Activated CD4-positive, CD25-positive, alpha-beta regulatory T cell treated with anti-CD3 and anti-CD28 coated beads, Interleukin-2, amount 50 U/mL, for 72 hours (primary cell): ENCODE measurements around the gene TMEM143.

Source experiments
- DNase-seq: peaks from one replicate; pipeline ENCODE4 v3.0.0; 2021

The TMEM143 gene

GRCh38 chr19:48354332-48354992 lies 9.3 kb downstream of the TMEM143 start:
- DNase-seq, result no peak

GRCh38 chr19:48353677-48354076 lies 10.1 kb downstream of the TMEM143 start:
- DNase-seq, result no peak

- peak; percentile 88 for DNase-seq
Measured at GRCh38 chr19:48351341-48351752, 12.4 kb downstream of the TMEM143 start.

DNA sequence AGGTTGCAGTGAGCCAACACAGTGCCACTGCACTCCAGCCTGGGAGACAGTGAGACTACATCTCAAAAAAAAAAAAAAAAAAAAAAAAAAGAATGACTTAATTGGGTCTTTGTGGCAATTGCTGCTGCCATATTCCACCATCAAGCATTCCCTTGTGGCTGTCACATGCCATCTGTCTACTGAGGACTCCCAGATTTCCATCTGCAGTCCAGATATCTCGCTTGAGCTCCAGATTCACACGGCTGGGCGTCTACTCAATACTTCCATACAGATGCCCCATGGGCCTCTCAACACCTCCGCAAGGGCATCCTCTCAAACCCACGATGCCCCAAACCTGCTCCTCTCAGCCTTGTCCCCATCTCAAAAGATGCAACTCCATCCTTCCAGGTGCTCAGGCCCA lies 12.9 kb downstream of the TMEM143 start:
- no peak for DNase-seq

- DNase-seq, result no peak
Measured at GRCh38 chr19:48348737-48349136, 15.0 kb downstream of the TMEM143 start.

DNA sequence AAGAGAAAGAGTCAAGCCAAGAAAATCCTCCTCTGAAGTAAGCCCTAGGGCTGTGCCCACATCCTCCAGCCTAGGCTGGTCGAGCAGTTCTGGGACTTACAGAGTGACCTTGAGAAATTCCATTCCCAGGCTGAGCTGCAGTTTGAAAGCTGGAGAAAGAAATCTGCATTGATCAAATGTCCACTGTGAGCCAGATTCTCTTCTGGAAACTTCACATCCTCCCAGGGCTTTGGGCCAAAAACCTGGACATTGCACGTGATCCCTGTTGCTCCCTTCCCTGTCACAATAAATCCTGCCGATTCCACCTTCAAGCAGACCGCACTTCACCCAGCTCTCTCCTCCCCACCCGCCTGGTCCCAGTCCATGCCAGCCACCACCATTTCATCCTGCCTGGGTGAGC lies 15.7 kb downstream of the TMEM143 start:
- DNase-seq, result no peak

DNA sequence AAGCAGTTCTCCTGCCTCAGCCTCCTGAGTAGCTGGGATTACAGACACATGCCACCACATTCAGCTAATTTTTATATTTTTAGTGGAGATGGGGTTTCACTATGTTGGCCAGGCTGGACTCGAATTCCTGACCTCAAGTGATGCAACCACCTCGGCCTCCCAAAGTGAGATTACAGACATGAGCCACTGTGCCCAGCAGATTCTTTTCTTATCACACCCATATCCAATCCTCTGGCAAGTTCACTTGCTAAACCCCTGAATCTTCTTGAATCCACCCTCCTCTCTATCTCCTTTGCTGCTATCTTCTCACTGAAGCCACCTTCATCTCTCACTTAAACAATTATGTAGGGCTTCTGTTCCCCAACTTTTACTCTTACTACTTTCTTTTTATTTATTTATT lies 17.5 kb downstream of the TMEM143 start:
- no peak for DNase-seq

DNA sequence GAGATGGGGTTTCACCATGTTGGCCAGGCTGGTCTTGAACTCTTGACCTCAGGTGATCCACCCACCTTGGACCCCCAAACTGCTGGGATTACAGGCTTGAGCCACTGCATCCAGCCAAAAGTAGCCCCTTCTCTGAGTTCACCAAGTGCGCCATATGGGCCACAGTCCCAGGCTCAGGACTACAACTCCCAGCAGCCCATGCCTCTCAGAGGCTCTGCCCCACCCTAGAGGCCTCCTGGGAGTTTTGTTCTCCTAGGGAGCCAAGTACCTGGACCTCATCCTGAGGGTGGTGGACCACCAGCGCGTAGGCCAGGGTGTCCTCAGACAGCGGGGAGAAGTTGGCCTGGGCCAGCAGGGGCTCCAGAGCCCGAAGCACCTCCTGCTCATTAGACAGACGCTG lies 18.8 kb downstream of the TMEM143 start:
- no peak for DNase-seq

DNA sequence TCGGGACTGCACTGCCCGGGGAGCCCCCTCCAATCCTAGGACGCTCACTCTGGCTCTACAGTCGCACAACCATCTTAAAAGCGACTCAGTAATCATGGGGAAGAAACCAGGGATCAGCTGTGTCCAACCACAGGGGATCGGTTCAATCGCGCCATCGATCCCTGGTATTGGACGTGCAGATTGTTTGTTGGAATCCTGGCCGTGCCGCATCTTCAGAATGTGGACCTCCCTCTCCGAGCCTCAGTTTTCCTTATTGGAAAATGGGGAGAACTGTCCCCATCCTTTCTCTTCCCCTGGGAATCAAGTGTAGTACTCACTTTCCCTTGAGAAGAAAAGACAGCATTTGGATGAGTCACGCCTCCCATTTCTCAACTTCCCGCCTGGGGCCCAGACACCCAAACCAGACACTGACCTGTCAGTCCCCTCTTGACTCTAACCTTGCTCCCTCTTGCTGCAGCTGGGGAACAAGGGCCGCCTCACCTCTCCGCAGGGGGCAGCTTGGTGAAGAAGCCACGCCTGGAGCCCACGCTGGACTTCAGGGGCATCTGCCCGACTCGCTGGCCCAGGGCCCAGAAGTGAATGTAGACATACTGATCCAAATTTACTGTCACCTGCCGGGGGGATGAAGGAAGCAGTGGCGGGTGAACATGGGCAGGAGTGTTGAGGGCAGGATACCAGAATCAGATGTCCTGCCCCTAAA lies 20.7 kb downstream of the TMEM143 start:
- no peak for DNase-seq

DNA sequence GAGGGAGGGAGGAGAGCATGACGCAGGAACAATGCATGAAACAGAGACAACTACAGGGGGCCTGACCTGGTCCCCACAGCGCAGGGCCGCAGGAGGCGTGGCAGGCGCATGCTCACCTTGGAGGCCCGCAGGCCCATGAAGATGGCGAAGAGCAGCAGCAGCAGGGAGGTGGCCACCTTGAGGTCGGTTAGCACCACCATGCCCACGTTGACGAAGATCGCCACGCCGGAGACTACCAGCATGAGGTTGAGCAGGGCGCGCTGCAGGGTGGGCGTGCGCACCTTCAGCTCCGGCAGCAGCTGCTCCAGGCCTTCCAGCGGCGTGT lies 21.4 kb downstream of the TMEM143 start:
- DNase-seq, result no peak

DNA sequence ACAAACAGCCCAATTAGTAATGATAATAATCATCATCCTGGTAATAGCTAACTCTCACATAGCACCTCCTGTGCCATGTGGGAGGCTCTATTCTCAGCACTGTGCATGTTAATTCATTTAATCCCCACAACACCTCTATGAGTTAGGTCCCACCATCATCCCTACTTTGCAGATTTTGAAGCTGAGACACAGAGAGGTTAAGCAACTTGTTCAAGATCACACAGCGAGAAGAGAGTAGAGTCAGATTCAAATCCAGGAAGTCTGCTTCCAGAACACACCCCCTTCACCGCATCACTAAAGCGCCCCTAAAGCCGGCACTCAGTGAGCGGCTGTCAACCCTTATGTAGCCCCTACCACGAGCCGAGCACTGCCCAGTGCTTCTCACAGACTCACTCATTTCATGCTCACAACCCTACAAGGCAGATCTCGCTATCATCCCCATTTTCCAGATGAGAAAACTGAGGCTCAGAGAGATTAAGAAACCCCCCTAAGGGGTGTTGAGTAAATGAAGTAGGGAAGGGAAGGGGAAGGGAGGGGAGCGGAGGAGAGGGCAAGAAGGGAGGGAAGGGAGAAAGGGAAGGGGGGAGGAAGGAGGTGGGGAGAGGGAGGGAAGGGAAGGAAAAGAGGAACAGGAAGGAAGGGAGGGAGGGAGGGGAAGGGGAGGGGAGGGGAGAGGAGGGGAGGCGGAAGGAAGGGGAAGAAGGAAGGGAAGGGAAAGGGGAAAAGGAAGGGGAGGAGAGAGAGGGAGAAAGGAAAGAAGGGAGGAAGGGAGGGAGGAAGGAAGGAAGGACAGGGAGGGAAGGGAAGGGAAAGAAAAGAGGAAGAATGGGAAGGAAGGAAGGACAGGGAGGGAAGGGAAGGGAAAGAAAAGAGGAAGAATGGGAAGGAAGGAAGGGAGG lies 22.0 kb downstream of the TMEM143 start:
- no peak for DNase-seq

GRCh38 chr19:48340995-48341394 lies 22.7 kb downstream of the TMEM143 start:
- no peak for DNase-seq

GRCh38 chr19:48338802-48339503 lies 24.8 kb downstream of the TMEM143 start:
- no peak for DNase-seq

DNA sequence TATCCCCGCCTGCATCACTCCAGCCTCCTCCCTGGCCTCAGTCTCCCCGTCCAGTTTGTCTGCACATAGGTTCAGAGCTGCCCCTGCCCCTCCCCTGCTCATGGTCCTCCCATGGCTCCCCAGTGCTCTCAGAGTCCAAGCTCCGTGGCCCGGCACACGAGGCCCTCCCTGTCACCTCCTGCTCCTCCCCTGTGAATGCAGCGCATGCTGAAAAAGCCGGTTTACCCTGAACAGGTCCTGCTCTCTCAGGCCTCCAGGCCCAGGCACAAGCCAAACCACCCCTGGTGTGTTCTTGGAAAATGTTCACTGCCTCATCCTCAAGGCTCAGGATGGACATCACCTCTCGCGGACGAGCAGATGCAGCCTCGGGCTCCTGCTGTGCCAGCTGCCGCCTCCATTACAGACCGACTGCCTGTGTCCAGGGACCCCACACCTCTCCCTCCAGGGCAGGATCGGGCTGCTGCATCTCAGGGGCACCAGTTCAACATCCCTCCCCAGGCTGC lies 25.4 kb downstream of the TMEM143 start:
- DNase-seq, result no peak

GRCh38 chr19:48333467-48334384 lies 30.0 kb downstream of the TMEM143 start:
- DNase-seq, result peak; percentile 92

- peak; percentile 85 for DNase-seq
Measured at GRCh38 chr19:48332662-48333466, 30.9 kb downstream of the TMEM143 start.

- DNase-seq, result no peak
Measured at GRCh38 chr19:48332351-48332661, 31.4 kb downstream of the TMEM143 start.

- DNase-seq, result peak; percentile 71
Measured at GRCh38 chr19:48330012-48330681, 33.6 kb downstream of the TMEM143 start.

DNA sequence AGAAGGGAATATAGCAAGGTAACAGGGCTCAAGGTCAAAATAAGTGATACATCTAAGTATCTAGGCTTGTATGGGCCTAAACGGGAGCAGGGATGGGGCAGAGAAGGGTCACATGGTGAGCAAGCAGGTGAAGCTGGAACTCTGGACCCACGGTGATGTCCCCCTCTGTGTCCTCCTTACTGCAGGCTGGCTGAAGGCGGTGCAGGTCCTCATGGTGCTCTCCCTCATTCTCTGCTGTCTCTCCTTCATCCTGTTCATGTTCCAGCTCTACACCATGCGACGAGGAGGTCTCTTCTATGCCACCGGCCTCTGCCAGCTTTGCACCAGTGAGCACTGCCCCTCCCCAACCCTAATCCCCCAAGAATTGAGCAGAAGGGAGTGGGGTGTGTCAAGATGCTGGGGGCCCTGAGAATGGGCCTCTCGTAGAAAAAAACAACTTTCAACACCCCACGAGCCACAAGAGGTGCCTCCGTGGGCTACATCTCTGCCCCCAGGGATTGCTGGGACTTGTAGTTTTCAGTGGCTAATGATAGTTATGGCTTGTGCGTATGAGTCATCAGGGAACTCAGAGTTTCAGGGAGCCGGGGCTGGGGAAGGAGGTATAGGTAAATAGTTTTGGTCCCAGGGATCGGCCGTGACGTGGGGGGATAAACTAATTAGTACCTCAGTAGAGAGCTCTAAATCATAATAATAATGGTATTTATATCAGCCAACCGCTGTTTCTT lies 34.4 kb downstream of the TMEM143 start:
- DNase-seq, result no peak
